BLaER1 treated with 17β-estradiol and CSF1 and Interleukin-3, amounts not matched to agents 10 nM and 100 nM (cell line): ENCODE results near the gene ERC2.

ENCODE experiments used
- H3K27ac ChIP-seq, 11 experiments: shearing (Covaris generic); formaldehyde crosslinking; 2 replicates each; pipeline ENCODE4 v1.8.1; 2022
- H3K27me3 ChIP-seq, 11 experiments: shearing (Covaris generic); formaldehyde crosslinking; 2 replicates each; pipeline ENCODE4 v1.8.1; 2022
- H3K36me3 ChIP-seq, 11 experiments: shearing (Covaris generic); formaldehyde crosslinking; 2 replicates each; pipeline ENCODE4 v1.8.1; 2022
- H3K4me1 ChIP-seq, 10 experiments: shearing (Covaris generic); formaldehyde crosslinking; 2 replicates each; pipeline ENCODE4 v1.8.1; 2022
- H3K4me2 ChIP-seq, 11 experiments: shearing (Covaris generic); formaldehyde crosslinking; 2 replicates each; pipeline ENCODE4 v1.8.1; 2022
- H3K4me3 ChIP-seq, 10 experiments: shearing (Covaris generic); formaldehyde crosslinking; 2 replicates each; pipeline ENCODE4 v1.8.1; 2022
- H3K9ac ChIP-seq, 11 experiments: shearing (Covaris generic); formaldehyde crosslinking; 2 replicates each; pipeline ENCODE4 v1.8.1; 2022
- H3K9me3 ChIP-seq, 11 experiments: shearing (Covaris generic); formaldehyde crosslinking; replicated peaks in 1 of 11; 2 replicates each; pipeline ENCODE4 v1.8.1; 2022
- H4K20me1 ChIP-seq, 11 experiments: shearing (Covaris generic); formaldehyde crosslinking; 2 replicates each; pipeline ENCODE4 v1.8.1; 2022
- Cebpa-rat ChIP-seq, 11 experiments: shearing (Covaris generic); IDR thresholded peaks; 2 replicates each; pipeline ENCODE4 v1.8.1; 2022

The ERC2 gene

DNA sequence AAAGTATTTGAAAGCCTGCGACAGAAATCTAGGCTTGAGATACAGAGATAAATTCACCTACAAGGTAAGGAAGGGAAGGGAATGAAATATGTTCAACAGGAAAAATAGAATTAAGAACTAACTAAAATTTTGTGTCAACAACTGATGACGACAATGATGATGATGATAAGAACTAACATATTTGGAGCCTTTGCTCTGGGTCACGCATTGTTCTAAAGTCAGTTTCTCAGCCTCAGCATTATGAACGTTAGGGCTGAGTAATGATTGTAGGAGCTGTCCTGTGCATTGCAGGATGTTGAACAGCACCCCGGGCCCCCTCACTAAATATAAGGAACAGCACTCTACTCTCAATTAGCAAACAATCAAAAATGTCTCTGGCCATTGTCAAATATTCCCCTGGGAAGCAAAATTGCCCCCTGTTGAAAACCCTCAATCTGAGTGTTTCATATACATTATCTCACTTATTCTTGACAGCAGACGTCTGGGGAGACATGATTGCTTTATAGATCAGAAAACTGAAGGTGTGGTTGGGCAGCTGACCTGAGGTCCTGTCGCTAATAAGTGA, 88.5 kb downstream of the ERC2 start:
- H3K27me3 ChIP-seq: no peaks in the 10 kb centered on the region

DNA sequence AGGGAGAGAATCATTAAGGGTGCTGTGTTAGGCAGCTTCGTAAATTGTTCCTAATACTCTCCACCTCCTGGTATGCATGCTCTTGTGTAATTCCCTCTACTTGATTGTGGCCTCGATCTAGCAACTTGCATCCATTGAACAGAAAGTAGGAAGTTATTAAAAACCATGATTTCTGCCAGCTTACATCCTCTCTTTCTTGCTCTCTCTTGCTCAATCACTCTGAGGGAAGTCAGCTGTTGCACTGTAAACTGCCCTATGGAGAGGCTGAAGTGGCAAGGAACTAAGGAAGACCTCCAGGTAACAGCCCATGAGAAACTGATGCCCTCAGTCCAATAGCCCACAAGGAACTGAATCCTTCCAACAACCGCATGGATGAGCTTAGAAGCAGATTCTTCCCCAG, 92.6 kb downstream of the ERC2 start:
- no peaks in the 10 kb centered on the region for H3K27me3 ChIP-seq
- no peaks in the 10 kb centered on the region for H3K36me3 ChIP-seq
- H3K27ac ChIP-seq: no peak overlapping the region
- no peaks in the 10 kb centered on the region for H4K20me1 ChIP-seq
- 0 out of 22 replicates have a peak overlapping the region, but pooled peaks of 1 of the 11 experiments have one; percentile 10 for H3K4me2 ChIP-seq
- no peaks in the 10 kb centered on the region for H3K4me1 ChIP-seq
- TF ChIP-seq Cebpa-rat (IDR thresholded peaks at IDR 0.05): peak in 5 of 11 experiments; percentile 11 to 54 (median 27); a peak in 5 of 22 replicates
- no peak overlapping the region for H3K4me3 ChIP-seq
- H3K9ac ChIP-seq: no peak overlapping the region
- H3K9me3 ChIP-seq: peaks cover 4 to 31% (median 21%) of the 10 kb centered on the region in 11 experiments; a peak in 21 of 22 replicates

More for the DNA sequence above, 88.5 kb downstream of the ERC2 start:
- Histone ChIP-seq H4K20me1 (no peaks in the 10 kb centered on the region), H3K27ac (no peak overlapping the region), H3K4me3 (no peak overlapping the region), H3K9ac (no peak overlapping the region), H3K4me1 (no peaks in the 10 kb centered on the region), H3K9me3 (peaks cover 4 to 31% (median 21%) of the 10 kb centered on the region in 11 experiments; a peak in 21 of 22 replicates), H3K4me2 (no peak overlapping the region), H3K36me3 (no peaks in the 10 kb centered on the region)
- no peak for TF ChIP-seq Cebpa-rat (IDR thresholded peaks at IDR 0.05)

DNA sequence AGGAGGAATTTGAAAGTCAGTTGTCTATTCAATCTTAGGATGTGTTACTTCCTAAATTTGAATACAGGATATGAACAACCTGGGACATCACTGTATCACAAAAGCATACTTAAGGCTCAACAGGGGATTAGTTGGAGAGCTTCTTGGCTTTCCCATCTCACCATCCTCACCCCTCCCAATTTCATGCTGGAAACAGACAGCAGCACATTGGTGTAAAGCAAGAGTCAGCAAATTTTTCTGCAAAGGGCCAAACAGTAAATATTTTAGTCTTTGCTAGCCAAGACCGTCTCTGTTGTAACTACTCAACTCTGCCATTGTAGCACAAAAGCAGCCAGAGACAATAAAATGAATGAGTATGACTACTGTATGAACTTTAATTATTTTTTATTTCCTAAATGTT, 94.9 kb downstream of the ERC2 start:
- Histone ChIP-seq H3K27me3 (no peaks in the 10 kb centered on the region), H3K36me3 (no peaks in the 10 kb centered on the region), H3K4me1 (no peaks in the 10 kb centered on the region), H3K4me2 (no peak overlapping the region), H4K20me1 (no peaks in the 10 kb centered on the region), H3K9ac (no peak overlapping the region), H3K4me3 (no peak overlapping the region), H3K9me3 (peaks cover 4 to 31% (median 21%) of the 10 kb centered on the region in 11 experiments; a peak in 21 of 22 replicates), H3K27ac (no peak overlapping the region)
- TF ChIP-seq Cebpa-rat (IDR thresholded peaks at IDR 0.05): no peak

DNA sequence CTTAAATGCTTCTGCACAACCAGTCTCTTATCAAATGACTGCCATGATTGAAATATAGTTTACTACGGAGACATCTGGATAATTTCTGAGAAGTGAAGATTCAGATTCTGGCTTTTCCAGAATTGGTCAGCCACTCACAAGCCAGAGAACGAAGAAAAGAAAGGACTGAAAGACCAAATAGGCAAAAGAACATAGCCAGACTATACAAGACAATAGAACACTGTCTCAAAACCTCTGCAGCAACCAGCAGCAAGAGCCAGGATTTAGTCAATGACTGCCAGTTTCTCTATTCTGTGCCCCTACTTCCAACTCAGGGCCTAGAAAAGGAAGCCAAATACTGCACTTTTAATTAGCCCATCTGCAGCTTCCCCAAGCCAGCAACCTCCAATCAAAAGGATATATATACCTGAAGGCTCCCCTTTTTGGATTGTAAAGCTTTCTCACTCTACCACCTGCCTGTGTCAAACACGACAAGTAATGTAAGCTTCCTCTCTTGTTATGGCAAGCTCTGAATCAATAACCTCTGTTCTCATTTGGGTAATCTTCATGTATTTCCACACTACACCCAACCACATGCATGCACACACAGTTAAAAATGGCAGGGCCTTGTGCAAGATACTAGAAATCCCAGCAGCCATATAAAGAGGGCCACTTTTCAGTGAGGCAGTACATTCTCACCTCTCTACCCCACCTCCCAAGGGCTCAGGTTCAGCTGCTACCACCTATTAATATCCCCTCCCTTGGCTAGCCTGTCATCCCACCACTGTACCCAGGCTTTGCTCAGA, 97.1 kb downstream of the ERC2 start:
- Histone ChIP-seq H3K4me1 (no peaks in the 10 kb centered on the region), H3K4me2 (no peak overlapping the region), H3K9me3 (peaks cover 4 to 15% (median 13%) of the 10 kb centered on the region in 11 experiments; a peak in 21 of 22 replicates), H3K27me3 (no peaks in the 10 kb centered on the region), H3K36me3 (no peaks in the 10 kb centered on the region), H4K20me1 (no peaks in the 10 kb centered on the region), H3K9ac (no peak overlapping the region), H3K27ac (no peak overlapping the region), H3K4me3 (no peak overlapping the region)
- TF ChIP-seq Cebpa-rat (IDR thresholded peaks at IDR 0.05): no peak

DNA sequence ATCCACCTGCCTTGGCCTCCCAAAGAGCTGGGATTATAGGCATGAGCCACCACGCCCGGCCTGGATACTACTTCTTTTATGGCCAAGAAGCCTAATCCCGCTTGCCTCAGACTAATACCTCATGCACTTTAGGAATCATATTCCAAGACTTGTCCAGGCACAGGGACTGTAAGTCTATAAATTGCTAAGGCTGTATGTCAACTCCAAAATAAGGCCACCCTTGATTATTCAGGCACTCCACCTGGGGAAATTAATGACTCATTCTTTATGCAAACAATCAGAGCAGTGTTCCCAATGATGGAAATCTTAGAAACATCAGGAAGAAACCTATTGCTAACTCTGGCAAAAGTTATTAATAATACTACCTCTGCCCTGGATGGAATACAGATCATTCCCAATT, 98.4 kb downstream of the ERC2 start:
- Histone ChIP-seq H3K9me3 (peaks cover 0 to 2% (median under 1%) of the 10 kb centered on the region in 11 experiments; a peak in 7 of 22 replicates), H3K27me3 (no peaks in the 10 kb centered on the region), H3K4me3 (no peak overlapping the region), H3K4me1 (no peaks in the 10 kb centered on the region), H3K27ac (no peak overlapping the region), H4K20me1 (no peaks in the 10 kb centered on the region), H3K9ac (no peak overlapping the region), H3K4me2 (no peak overlapping the region), H3K36me3 (no peaks in the 10 kb centered on the region)
- TF ChIP-seq Cebpa-rat (IDR thresholded peaks at IDR 0.05): no peak

DNA sequence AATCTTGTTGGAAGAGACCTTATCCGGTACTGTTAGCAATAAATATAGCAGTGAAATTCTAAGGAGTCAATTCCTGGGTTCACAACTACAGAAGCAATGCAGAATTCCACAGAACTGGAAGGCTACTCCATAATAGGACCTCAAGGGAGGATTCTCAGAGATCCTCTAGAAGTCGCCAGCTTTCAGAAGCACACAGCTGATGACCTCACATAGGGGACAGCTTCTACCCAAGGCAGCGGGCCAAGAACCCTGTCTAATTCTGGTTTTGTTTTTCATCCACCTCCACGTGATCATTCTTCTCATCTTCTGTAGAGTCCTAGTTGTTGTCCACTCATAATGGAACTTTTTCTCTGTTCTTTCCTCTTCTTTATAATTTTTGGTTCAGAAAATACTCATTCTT, 99.4 kb downstream of the ERC2 start:
- no peak for TF ChIP-seq Cebpa-rat (IDR thresholded peaks at IDR 0.05)
- Histone ChIP-seq H3K4me3 (no peak overlapping the region), H3K4me1 (no peaks in the 10 kb centered on the region), H3K27me3 (no peaks in the 10 kb centered on the region), H4K20me1 (no peaks in the 10 kb centered on the region), H3K9ac (no peak overlapping the region), H3K9me3 (no peaks in the 10 kb centered on the region), H3K36me3 (no peaks in the 10 kb centered on the region), H3K27ac (no peak overlapping the region), H3K4me2 (no peak overlapping the region)

DNA sequence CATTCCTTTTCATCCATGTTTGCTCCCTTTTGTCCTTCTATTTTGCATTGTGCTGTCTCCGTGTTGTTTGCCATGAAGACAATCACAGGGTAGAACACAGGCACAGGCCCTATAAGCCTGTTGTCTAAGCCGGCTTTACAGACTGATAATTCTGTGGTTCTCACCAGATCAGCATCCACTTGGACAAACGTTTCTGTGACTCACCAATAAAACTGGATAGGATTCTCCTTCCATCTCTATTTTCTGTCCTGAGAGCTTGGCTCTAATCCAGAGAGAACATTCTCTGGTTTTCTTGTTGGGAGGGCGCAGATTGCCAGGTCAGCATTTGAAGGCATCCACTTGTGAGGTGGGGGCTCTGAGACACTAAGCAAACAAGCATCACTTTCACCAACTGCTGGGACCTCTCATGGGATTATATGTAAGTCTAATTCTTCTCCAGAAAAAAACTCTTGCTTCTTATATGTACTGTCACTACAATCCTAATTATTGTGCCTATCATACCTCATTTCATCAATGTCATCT, 101.6 kb downstream of the ERC2 start:
- H3K4me2 ChIP-seq: no peak overlapping the region
- no peaks in the 10 kb centered on the region for H3K27me3 ChIP-seq
- no peaks in the 10 kb centered on the region for H3K4me1 ChIP-seq
- no peak overlapping the region for H3K9ac ChIP-seq
- TF ChIP-seq Cebpa-rat (IDR thresholded peaks at IDR 0.05): no peak
- no peaks in the 10 kb centered on the region for H4K20me1 ChIP-seq
- H3K4me3 ChIP-seq: no peak overlapping the region
- no peaks in the 10 kb centered on the region for H3K9me3 ChIP-seq
- no peak overlapping the region for H3K27ac ChIP-seq
- no peaks in the 10 kb centered on the region for H3K36me3 ChIP-seq

DNA sequence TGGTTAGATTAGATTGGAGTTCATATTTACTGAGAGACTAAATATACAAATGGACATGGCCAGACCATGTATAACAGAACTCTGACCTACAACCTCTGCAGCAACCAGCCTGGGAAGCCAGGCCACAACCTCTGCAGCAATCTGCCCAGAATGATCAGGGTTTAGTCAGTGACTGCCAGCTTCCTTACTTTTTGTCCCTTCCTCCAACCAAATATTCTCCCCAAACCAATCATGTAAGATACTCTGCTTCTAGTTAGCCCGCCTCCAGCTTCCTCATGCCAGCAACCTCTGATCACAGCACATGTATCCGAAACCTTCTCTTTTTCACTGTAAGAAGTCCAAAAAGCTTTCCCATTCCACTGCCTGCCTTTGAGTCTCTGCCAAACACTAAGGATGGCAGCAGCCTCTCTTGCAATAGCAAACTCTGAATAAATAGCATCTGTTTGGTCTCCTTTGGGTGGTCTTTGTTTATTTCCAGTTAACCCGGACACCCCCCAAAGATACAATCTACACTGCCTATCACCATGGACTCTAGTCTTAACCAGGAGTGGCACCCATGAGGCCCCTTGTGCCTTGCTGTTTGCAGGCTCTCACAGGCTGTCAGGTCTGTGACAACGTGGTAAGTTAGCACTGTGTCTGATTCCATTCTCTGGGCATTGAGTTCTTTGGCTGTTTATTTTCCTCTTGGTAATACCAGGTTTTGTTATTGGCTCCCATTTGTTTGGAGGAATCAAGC, 102.2 kb downstream of the ERC2 start:
- Histone ChIP-seq H3K4me3 (no peak overlapping the region), H3K9ac (no peak overlapping the region), H3K9me3 (no peaks in the 10 kb centered on the region), H3K36me3 (no peaks in the 10 kb centered on the region), H4K20me1 (no peaks in the 10 kb centered on the region), H3K27ac (no peak overlapping the region), H3K27me3 (no peaks in the 10 kb centered on the region), H3K4me2 (no peak overlapping the region), H3K4me1 (no peaks in the 10 kb centered on the region)
- no peak for TF ChIP-seq Cebpa-rat (IDR thresholded peaks at IDR 0.05)

DNA sequence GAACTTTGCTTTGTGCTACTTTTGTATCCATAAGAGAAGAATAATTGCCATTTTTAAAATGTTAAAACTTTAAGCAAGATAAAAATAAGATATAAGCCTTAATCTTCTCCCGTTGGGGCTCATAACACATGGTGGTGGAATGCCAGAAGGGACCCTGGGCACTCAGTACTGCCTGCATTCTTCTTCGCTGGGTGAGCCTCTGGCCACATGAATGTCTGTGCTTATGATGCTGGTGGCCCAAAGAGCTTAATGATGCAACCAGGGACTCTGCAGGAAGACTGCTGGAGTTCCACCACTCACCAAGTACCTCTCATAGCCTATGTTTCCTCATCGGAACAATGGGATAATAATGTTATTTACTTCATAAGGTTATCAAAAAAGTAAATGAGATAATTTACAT, 103.6 kb downstream of the ERC2 start:
- Histone ChIP-seq H3K36me3 (no peaks in the 10 kb centered on the region), H3K4me1 (no peaks in the 10 kb centered on the region), H3K9me3 (peaks cover 0 to 6% (median 0%) of the 10 kb centered on the region in 11 experiments; a peak in 1 of 22 replicates), H3K4me2 (no peak overlapping the region), H3K27ac (no peak overlapping the region), H3K4me3 (no peak overlapping the region), H3K9ac (no peak overlapping the region), H4K20me1 (no peaks in the 10 kb centered on the region), H3K27me3 (no peaks in the 10 kb centered on the region)
- no peak for TF ChIP-seq Cebpa-rat (IDR thresholded peaks at IDR 0.05)
